ENCODE measurements around the gene IMMP2L.

GRCh38 chr7:111098926-111099250 lies 463.4 kb downstream of the IMMP2L start:
- no peak for TF ChIP-seq CTCF (optimal IDR thresholded peaks at IDR 0.05 in 1 of 3, IDR thresholded peaks at IDR 0.05 in 1 of 3, conservative IDR thresholded peaks at IDR 0.05 in 1 of 3; ENCODE audit: extremely low read depth in 1 of 3, insufficient read depth in 2 of 3, low read length in 3 of 3)
- TF ChIP-seq EZH2 (IDR thresholded peaks at IDR 0.05; ENCODE audit: low read length): no peak

Data from keratinocyte (primary cell).